NCI-H524 treated with DMSO at 0.1 percent for 48 hours (cell line): ENCODE measurements around the gene EEF1AKMT3.
"Not testable (repeated sequence)": the region's sequence is repeated elsewhere in the genome, so short reads cannot be mapped to it uniquely, and the experiment has no call there.

ENCODE experiments used
- DNase-seq: peaks from one replicate; lab custom pipeline; 2025; lab: John Stamatoyannopoulos, UW

Gene EEF1AKMT3

GRCh38 chr12:57817261-57817989 lies 45.0 kb downstream of the EEF1AKMT3 start:
- no peak for DNase-seq

GRCh38 chr12:57817990-57818331 lies 45.5 kb downstream of the EEF1AKMT3 start:
- not testable (repeated sequence) for DNase-seq

- DNase-seq: not testable (repeated sequence)
Measured at GRCh38 chr12:57820119-57820518, 47.7 kb downstream of the EEF1AKMT3 start.

GRCh38 chr12:57821015-57821414 lies 48.6 kb downstream of the EEF1AKMT3 start:
- DNase-seq: not testable (repeated sequence)

- DNase-seq: no peak
Measured at GRCh38 chr12:57821474-57822214, 49.2 kb downstream of the EEF1AKMT3 start.

- no peak for DNase-seq
Measured at GRCh38 chr12:57822392-57823130, 50.1 kb downstream of the EEF1AKMT3 start.

- DNase-seq: no peak
Measured at GRCh38 chr12:57823131-57823907, 50.9 kb downstream of the EEF1AKMT3 start.

- DNase-seq: no peak
Measured at GRCh38 chr12:57823908-57824640, 51.7 kb downstream of the EEF1AKMT3 start.

- DNase-seq: no peak
Measured at GRCh38 chr12:57825451-57825850, 53.0 kb downstream of the EEF1AKMT3 start.

GRCh38 chr12:57826400-57826799 lies 54.0 kb downstream of the EEF1AKMT3 start:
- DNase-seq: no peak

GRCh38 chr12:57826966-57827365 lies 54.6 kb downstream of the EEF1AKMT3 start:
- DNase-seq: no peak

- no peak for DNase-seq
Measured at GRCh38 chr12:57829025-57829777, 56.8 kb downstream of the EEF1AKMT3 start.

GRCh38 chr12:57830393-57830792 lies 58.0 kb downstream of the EEF1AKMT3 start:
- no peak for DNase-seq
